ENCODE data around the gene IL27RA.

- TF ChIP-seq EZH2 (IDR thresholded peaks at IDR 0.05; ENCODE audit: insufficient read depth, poor library complexity, severe bottlenecking) (no peak), EZH2phosphoT487 (IDR thresholded peaks at IDR 0.05; ENCODE audit: insufficient read depth, low read depth) (no peak)
These were observed 28.9 kb upstream of the IL27RA start for GRCh38 chr19:14002571-14003250.
